Measurements from ENCODE around the gene CEACAM20. TPM values are rescaled to one million over a fixed set of nuclear protein-coding genes. Genes with fewer than 3 reads are reported as not detected.

CEACAM20 gene
- total RNA-seq: not detected

DNA sequence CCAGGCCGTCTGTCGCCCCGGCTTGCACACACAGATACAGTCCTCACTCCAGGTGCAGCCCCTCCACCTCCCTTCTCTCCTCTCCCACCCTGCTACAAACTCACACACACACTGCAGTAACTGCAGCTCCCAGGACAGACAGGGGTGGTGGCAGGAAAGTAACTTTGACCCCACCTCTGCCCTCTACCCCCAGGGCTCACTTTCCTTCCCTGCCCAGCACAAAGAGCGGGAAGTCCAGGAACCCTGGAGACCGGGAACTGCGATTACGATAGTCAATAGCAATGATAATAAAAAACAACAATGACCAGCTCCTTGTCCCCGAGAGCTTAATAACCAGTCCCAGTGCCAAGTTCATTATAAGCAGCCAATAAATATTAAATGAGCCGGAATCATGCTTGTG, at the start of gene CEACAM20:
TSS of gene CEACAM20 (minus strand) at position 140 of the 400 bp plus-strand sequence. CDS start 166 bp downstream, outside the sequence.

DNA sequence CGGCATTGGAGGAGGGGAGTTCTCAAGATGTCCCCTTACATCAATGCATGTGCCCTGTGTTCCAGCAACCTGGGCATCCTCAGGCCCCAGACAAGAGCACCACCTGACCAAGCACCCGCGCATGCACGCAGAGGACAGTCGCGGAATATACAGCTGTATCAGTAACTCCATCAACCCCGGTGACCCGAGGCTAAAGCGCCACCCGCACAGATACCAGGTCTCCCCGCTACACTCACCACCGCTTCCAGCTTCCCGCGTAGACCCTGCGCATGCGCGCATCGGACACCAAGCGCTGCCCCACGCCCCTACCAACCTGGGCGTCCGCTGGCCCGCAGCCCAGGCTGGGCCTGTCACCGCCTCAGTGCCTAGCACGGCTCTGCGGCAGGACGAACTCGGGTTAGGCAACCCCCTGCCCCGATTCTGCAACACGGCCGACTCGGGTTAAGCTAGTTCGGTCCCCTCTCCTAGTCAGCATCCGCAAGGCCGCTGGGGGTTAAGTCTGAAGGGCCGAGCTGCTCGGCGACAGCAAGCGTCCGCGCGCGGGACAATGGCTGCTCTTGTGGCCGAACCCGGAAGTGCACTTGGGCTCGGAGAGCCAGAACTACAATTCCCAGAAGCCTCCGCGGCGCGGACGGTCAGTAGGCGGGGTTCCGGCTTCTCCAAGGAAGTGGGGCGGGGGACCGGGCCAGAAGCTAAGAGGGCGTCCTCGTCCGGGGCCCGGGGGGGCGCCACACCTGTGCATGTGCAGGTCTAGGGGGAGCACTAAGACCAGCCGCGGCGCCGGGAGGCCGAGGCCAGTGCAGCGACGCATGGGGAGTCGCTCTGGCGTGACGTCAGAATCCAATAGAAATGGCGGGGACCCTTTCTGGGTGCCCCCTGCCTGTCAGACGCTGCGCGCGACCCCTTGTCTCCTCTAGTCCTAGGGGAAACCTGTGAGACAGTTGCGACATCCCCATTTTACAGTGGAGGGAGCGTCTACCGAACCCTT, 29.2 kb downstream of the CEACAM20 start, which contains the start of gene ZNF180:
TSS of gene ZNF180 (minus strand) at position 561 of the 988 bp plus-strand sequence. CDS start 3,188 bp downstream, outside the sequence.

Other genes starting within 250 kb of the CEACAM20 start
- gene ZNF235, start 224.7 kb downstream of the CEACAM20 start, total RNA-seq: 1 to 10 TPM; 7.5 to 8.1 TPM
- not detected for gene ZNF112, start 173.0 kb downstream of the CEACAM20 start, total RNA-seq
- gene ZNF285, start 128.1 kb downstream of the CEACAM20 start, total RNA-seq: 1 to 10 TPM; 1.2 to 1.9 TPM
- under 1 TPM; 0.66 to 0.67 TPM for gene ZNF229, start 81.2 kb downstream of the CEACAM20 start, total RNA-seq
- gene ZNF180, start 29.2 kb downstream of the CEACAM20 start, total RNA-seq: 10 to 100 TPM; 10.7 to 12.9 TPM
- gene IGSF23, start 83.9 kb upstream of the CEACAM20 start, total RNA-seq: not detected
- 1 to 10 TPM; 2.9 TPM for gene PVR, start 114.2 kb upstream of the CEACAM20 start, total RNA-seq
- gene CEACAM19, start 141.8 kb upstream of the CEACAM20 start, total RNA-seq: under 1 TPM; 0.34 to 0.48 TPM
- gene CEACAM16, start 169.5 kb upstream of the CEACAM20 start, total RNA-seq: not detected
- 10 to 100 TPM; 34.2 to 34.9 TPM for gene BCL3, start 219.0 kb upstream of the CEACAM20 start, total RNA-seq
- not detected for gene CBLC, start 248.2 kb upstream of the CEACAM20 start, total RNA-seq

Measured in activated naive CD4-positive, alpha-beta T cell treated with anti-CD3 and anti-CD28 coated beads, Interleukin-2, amount 10 ng/mL, durations not matched to agents 5 hours and 36 hours (primary cell).